ENCODE data around the gene ZNF677.
A peak's percentile ranks its signal among the peaks of the same experiment; 100 is the strongest.
"Not testable (repeated sequence)": the region's sequence is repeated elsewhere in the genome, so short reads cannot be mapped to it uniquely, and the experiment has no call there.

ZNF677 gene

DNA sequence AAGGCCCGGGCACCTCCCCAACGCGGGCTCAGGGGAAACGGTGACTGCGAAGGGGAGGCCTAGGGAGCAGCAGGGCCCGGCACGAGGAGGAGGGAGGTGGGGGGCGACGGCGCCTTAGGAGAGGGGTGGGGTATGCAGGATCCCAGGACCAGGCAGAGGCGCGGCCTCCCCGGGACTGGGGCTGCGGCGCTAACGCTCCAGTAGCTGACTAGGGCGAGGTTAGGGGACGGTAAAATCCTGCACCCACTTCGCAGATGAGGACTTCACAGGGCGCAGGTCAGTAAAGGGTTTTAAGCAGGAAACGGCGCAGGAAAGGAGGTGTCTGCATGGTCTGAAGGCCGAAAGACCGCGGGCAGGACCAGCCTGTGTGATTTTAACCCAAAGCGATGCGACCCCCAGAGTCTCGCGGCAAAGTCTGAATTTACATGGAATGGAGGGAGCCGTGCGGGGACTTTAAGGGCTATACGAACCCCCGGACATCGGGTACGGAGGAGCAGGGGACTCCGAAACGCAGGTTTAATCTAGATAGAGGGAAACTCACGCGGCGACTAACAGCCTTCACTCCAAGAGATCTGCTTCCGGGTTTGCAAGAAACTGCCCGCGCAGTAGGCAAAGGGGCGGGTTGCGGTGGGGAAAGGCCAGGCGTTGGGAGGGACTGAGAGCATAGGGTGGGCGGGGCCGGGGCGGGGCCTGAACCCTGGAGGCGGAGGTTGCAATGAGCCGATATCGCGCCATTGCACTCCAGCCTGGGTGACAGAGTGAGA is 61.7 kb downstream of the ZNF677 start, which contains the start of gene ZNF665:
Gene ZNF665, minus strand, starts transcription at position 588 of the 764 bp plus-strand sequence. CDS start 10,460 bp downstream, outside the sequence.
- peak; percentile 87 for DNase-seq

GRCh38 chr19:53190253-53190652 is 64.4 kb downstream of the ZNF677 start:
- DNase-seq, result no peak

GRCh38 chr19:53189691-53190198 is 64.9 kb downstream of the ZNF677 start:
- DNase-seq, result not testable (repeated sequence)

Data from NCI-H774 (cell line).